Erythroblast (primary cell): ENCODE data around the gene DYNLT3.

ENCODE experiments used
- DNase-seq, 2 experiments: peaks; one replicate each; lab custom pipeline; 2025; lab: John Stamatoyannopoulos, UW
- GATA1 ChIP-seq: IDR thresholded peaks from 2 replicates; pipeline ENCODE4 v1.6.1; 2011; ENCODE audit warnings: low read depth, mild to moderate bottlenecking, control low read depth, low read length, moderate library complexity
- POLR2A ChIP-seq: IDR thresholded peaks from 2 replicates; pipeline ENCODE4 v1.6.1; 2011; ENCODE audit warnings: mild to moderate bottlenecking, low read length

The DYNLT3 gene, protein sequence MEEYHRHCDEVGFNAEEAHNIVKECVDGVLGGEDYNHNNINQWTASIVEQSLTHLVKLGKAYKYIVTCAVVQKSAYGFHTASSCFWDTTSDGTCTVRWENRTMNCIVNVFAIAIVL

DNA sequence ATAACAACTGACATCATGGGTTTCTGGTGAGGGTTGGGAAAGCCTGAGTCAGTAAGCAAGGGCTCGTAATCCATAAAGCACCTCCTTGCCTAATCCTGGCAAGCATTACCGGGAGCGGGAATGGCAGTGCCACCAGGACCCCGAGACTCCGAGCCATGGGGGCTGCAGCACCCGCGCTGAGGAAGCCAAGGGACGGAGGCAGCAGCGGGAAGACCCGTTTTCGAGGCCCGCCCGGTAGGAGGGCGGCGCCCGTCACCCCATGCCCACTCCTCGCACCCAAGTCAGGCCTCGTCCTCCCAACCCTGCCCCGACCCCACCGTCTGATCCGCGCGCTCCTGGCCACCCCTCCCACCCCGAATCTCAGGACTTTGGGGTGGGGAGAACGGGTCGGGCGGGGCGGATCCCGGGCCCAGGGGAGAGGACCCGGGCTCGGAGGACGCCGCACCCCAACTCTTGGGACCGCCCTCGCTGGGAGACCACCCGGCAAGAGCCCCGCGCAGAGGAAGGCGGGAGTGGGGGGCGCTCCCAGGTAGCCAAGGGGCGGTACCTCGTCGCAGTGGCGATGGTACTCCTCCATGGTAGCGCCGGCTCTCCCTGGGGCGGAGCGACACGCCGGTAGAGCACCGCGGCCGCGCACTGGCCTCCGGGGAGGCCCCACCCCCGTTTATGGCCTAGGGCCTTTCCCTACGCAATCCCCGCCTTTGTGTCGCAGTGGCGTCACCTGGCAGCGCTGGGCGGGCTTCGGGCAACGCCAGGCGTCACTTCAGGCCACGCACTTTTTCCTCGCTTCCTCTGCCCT is at the start of gene DYNLT3:
TSS of gene DYNLT3 (minus strand) at position 638 of the 799 bp plus-strand sequence. CDS start at position 577, 61 bp downstream.
- TF ChIP-seq POLR2A (peak; percentile 38), GATA1 (no peak)
- peak; percentile 73 to 79 for DNase-seq

DNA sequence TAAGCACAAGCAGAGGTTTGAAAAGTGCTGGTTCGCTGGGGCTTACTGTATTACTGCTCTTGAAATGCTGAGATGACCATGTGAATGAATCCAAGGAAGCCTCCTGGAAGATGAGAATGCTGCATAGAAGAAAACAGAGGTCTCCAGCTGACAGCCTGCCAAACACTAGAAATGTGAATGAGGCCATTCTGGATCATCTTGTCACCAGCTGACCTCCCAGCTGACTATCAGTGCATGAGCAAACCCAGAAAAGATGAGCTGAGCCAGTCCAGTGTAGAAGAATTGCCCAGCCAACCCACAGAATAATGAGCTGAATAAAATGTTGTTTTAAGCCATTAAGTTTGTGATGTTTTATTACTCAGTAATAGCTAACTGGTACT is 49.1 kb upstream of the DYNLT3 start:
- no peak for DNase-seq
- TF ChIP-seq GATA1 (no peak), POLR2A (no peak)

DNA sequence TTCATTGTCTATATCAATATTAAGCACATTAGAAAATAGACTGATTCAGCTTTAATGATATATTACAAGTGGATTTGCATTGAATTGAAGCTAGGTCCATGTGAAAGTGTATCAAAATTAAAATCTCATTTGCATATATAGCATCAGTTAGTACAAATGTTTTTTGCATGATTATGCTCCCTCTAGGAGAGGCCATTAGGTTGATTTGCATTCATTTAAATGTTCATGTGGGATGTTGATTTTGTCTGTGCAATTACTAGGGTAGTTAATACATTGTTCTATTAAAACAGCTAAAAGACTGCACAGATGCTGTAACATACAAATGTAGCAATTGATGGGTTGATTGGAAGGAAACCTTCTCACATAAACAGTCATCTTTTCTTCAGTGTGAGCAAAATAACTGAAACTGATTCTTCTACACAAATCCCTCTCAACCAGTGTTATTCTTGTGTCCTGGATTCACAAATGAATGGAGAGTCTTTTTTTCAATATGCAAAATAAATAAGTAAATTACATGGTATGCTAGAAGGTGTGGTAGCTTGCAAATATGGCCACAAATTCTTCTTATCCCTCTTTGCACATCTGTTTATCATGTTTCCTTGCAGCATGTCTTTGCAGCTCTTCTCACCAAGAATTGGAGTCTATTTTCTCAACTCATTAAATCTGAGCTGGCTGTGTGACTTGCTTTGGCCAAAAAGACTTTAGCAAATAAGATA is 48.6 kb upstream of the DYNLT3 start:
- no peak for DNase-seq
- TF ChIP-seq POLR2A (no peak), GATA1 (no peak)

DNA sequence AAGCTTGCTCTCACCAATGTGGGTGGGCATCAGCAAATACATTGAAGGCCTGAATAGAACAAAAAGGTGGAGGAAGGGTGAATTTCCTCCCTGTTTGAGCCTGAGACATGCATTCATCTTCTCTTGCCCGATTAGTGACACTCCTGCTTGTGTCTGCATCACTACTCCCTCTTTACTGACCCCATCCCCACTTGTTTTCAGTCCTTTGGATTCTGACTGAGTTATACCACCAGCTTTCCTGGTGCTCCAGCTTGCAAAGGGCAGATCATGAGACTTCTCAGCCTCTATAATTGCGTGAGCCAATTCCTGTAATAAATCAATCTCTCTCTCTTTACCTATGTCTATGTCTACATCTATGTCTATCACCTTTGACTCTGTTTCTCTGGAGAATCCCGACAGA is 47.4 kb upstream of the DYNLT3 start:
- TF ChIP-seq GATA1 (no peak), POLR2A (no peak)
- DNase-seq: no peak

DNA sequence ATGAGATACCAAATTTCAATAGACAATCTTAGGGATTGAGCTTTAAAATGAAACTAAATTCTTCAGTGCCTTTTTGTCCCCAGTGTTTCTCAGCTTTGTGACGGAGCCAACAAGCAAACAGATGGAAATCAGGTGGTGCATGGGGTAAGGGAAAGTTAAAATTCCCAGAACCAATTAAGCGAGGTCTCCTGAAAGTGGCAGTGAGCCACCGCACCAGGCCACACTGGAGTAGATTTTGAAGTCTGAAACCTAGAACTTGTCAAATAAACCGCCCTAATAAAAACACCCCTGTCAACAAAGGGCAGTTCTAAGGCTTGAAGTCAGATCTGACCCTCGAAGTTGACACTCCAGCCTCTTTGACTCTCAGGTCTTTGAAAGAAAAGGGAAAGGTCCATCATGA is 40.6 kb upstream of the DYNLT3 start:
- TF ChIP-seq GATA1: no peak
- TF ChIP-seq POLR2A: no peak
- no peak for DNase-seq

DNA sequence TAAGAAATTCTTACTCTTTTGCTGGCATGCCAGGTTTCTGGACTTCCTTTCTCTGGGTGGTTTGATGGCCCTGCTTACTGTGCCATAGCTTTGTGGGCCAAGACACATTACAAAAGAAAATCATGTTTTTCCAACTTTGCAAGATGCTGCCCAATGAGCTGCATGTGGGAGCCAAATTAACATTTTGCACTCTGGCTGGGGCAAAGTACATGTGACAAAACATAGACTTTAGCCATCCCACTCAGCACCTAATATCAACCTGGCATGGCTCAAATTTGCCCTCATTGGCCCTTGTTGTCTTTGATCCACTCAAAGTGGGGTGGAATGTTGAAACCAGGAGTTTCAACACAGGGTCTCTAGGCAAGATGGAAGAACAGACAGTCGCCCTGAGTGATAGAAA is 40.0 kb upstream of the DYNLT3 start:
- DNase-seq: no peak
- TF ChIP-seq GATA1: no peak
- no peak for TF ChIP-seq POLR2A

DNA sequence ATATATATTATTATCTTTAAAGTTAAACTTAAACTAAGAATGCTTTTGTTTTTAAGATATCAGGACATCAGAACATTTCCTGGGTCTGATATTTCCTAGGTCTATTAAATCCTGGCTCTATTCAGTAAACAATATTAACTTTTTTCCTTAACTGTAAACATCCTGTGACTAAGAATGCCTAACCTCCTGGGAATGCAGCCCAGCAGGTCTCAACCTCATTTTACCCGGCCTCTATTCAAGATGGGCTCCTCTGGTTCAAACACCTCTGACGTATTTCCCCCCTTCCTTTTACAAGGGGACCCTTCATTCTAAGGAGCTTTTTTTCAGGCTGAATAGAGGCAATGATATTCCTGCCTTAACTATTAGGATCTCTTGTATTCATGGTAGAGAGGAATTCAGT is 35.8 kb upstream of the DYNLT3 start:
- no peak for DNase-seq
- TF ChIP-seq GATA1 (no peak), POLR2A (no peak)

DNA sequence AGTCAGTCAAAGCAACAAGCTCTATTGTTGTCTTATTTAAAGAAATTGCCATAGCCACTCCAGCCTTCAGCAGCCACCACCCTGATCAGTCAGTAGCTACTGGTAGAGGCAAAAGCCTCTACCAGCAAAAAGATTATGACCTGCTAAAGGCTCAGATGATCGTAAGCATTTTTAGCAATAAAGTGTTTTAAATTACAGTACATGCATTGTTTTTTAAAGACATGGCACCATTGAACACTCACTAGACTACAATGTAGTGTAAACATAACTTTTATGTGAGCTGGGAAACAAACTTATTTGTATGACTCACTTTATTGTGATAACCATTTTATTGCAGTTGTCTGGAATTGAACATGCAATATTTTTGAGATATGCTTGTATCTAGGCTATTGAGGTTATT is 32.3 kb upstream of the DYNLT3 start:
- no peak for TF ChIP-seq GATA1
- TF ChIP-seq POLR2A: no peak
- DNase-seq: no peak

DNA sequence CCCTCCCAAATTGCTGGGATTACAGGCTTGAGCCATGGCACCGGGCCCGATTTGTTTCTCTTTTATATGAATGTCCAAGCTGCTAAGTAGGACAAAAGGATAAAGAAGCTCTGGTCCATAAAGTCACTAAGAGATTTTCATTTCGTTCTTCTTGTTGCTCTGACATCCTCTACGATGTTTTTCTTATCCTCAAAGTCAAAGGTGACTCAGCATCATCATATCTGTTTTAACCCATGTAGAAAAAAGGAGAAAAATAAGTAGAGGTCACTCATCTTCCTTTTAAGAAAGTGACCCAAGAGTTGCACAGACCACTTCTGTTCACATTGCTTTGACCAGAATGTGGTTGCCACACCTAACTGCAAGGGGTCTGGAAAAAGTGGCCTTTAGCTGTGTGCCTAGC is 29.3 kb upstream of the DYNLT3 start:
- TF ChIP-seq GATA1 (no peak), POLR2A (no peak)
- DNase-seq: peak in 1 of 2 experiments; percentile 12

DNA sequence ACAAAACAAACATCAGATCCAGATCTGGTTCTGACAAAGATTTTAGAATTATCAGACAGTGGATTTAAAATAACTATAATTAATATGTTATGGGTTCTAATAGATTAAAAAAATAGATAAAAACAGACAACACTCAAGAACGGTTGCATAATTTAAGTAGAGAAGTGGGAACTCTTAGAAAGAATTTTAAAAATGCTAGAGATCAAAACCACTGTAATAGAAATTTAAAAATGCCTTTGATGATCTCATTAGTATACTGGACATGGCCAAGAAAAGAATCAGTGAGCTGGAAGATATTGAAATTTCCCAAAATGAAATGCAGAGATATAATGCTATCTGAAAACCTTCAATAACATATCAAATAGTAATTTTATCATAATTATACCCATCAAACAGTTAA is 28.3 kb upstream of the DYNLT3 start:
- TF ChIP-seq POLR2A (no peak), GATA1 (no peak)
- no peak for DNase-seq

DNA sequence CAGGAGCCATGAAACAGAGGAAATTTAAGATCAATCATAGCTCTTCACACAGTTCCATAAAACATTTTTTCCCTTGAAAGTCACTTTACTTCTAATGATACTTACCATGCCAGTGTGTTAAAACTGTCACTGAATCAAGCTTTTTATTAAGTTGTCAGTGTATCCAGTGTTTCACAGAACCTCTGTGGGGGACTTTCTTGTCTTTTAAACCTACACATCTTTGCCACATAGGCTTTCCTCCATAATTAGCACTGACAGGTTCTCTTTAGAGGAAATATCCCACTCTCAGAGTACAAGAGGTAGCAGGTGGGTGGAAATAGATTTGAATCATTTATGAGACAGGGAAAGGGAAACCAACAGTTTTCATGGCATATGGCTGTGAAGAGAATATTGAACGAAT is 25.8 kb upstream of the DYNLT3 start:
- no peak for DNase-seq
- TF ChIP-seq POLR2A: no peak

DNA sequence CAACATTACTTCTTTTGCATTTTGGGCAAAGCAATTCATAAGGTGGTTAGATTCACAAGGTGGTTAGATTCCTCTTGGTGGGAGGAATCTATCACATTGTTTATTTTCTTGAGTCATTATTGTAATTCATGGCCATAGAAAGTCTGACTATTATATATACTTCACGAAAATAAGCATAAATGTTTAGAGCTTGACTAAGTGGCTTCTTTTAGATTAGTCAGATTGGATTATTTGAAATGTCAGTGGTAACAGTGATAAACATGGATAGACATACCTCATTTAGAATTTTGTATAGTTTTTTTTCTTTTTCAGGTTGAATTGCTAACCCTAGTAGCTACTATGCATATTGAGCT is 24.9 kb upstream of the DYNLT3 start:
- TF ChIP-seq POLR2A (no peak), GATA1 (no peak)
- no peak for DNase-seq

DNA sequence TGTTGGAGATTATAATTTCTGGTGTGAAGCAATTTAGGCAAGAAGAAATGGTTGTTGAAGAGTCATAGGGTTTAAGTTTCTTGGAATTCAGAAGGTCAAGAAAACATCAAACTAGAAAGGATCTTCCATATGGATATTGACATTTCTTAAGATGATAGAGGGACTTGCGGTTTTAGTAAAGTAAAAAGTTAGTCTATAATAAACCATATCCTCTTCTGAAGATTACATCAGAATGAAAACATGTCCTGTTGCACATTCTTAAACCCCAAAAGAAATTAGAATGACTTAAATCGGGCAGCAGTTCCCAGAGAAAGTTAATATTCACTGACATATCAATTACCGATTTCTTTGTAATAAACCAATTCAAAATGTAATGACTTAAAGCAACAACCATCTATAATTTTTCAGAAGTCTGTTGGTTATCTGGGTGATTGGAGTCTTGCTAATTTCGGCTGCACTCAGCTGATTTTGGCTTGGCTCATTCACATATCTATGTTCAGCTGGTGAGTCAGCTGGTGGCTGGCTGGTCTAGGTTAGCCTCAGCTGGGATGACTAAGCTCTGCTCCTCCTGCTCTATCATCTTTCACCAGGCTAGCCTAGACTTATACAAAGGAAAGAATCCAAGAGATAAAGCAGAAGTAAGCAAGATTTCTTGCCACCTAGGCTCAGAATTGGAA is 24.4 kb upstream of the DYNLT3 start:
- TF ChIP-seq POLR2A (no peak), GATA1 (no peak)
- DNase-seq: peak; percentile 83 to 88
